HG03575 (cell line): Measurements from ENCODE around the gene BRPF1.

ENCODE experiments used
- ATAC-seq: cut with Tn5 transposase; IDR thresholded peaks from one replicate; pipeline ENCODE4 v1.9.1; 2021; ENCODE audit not compliant: unreplicated experiment, insufficient number of reproducible peaks, low FRiP score; ENCODE audit errors: extremely low read depth

The BRPF1 gene

GRCh38 chr3:9780910-9781309 lies 49.4 kb downstream of the BRPF1 start:
- no peak for ATAC-seq

- ATAC-seq, result no peak
Observed at GRCh38 chr3:9781551-9781950, 50.0 kb downstream of the BRPF1 start.

DNA sequence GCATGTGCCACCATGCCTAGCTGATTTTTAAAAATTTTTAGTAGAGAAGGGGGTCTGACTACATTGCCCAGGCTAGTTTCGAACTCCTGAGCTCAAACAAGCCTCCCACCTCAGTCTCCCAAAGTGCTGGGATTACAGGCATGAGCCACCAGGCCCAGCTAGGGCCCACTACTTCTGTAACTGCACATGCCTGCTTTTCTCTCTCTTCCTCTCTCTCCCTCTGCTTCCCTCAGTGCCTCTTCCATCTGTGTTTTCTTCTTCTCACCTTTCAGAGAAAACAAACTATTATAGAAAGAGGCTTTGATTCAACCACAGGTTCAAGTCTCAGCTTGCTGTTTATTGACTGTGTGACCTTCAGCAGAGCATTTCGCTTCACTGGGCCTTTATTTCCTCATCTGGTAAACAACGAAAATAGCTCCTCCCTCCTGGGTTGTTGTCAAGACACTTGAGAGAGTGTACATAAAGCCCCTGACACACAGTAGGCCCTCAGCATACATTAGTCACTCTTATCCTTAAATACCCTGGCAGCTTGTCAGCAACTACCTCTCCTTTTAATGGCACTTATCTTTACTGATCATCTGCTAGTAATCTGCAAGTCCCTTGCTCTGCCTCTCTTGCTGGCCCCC lies 50.6 kb downstream of the BRPF1 start:
- no peak for ATAC-seq

- no peak for ATAC-seq
Observed at GRCh38 chr3:9782770-9783169, 51.2 kb downstream of the BRPF1 start.

DNA sequence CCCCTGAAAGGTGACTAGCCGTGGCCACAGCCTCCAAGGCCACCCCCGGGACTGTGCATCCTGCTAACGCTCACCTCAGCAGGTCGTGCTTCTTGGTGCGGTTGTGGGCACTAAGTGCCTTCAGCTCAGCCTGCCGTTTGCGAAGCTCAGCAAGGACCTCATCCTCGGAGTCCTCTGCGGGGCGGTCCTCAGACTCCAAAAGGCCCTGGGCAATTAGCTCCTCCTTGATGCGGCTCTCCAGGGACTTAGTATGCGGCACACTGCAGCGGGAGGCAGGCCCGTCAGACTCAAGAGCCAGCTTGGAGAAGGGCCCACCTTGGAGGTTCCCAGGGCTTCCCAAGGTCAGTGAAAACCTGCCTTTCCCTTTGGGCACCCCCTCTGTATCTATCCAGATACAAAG lies 52.4 kb downstream of the BRPF1 start:
- ATAC-seq, result no peak

DNA sequence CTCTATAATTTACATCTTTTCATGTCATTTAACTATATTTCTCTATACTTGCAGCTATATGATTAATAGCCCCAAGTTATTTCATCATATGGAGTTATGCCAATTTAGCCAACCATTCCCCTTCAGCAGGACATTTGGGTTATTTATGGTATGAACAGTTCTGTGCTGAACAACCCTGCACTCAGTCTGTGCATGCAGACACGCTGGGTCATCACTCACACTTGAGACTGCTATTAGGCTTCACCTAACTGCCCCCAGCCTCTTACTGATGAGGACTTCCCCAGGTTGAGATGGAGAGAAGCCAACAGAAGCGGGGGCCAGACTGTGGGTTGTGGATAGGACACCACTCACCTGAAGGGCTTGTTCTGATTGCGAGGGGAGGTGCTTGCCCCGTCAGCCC lies 53.4 kb downstream of the BRPF1 start:
- ATAC-seq, result no peak

DNA sequence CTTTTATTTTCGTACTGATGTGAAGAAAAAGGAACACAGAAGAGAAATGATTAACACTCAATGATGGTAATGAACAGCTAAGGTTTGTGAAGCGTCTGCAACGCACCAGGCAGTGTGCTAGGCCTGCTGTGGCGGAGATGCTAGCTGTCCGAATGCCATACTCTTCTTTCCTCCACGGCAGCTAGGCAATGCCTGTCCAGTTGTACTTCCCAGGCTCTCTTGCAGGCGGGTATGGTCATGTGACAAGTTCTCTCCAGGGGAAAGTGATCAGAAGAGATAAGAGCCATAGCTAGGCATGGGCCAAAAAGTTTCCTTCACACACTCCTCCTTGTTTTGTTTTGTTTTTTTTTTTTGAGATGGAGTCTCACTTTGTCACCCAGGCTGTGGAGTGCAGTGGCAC lies 54.1 kb downstream of the BRPF1 start:
- no peak for ATAC-seq

DNA sequence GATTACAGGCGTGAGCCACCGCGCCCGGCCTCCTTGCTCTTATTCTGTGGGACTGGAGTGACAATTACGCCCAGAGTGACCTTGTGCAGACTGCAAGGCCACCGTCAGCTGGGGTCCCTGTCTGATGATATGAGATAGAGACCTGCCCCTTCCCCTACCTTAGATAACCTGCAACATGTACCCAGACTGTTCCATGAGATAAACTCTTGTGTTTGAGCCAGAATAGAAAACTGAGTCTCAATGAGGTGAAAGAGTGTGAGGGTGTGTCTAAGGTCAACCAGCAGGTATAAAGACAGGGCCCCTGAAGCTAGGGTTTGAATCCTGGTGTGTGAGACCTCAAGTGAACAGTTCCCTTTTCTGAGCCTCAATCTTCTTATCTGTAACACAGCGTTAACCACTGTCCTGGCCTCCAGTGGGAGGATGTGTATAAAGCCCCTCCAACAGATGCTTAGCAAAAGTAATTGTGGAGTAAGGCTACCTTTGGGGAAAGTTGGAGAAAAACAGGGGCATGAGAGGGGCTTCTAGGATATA lies 54.7 kb downstream of the BRPF1 start:
- ATAC-seq, result no peak

DNA sequence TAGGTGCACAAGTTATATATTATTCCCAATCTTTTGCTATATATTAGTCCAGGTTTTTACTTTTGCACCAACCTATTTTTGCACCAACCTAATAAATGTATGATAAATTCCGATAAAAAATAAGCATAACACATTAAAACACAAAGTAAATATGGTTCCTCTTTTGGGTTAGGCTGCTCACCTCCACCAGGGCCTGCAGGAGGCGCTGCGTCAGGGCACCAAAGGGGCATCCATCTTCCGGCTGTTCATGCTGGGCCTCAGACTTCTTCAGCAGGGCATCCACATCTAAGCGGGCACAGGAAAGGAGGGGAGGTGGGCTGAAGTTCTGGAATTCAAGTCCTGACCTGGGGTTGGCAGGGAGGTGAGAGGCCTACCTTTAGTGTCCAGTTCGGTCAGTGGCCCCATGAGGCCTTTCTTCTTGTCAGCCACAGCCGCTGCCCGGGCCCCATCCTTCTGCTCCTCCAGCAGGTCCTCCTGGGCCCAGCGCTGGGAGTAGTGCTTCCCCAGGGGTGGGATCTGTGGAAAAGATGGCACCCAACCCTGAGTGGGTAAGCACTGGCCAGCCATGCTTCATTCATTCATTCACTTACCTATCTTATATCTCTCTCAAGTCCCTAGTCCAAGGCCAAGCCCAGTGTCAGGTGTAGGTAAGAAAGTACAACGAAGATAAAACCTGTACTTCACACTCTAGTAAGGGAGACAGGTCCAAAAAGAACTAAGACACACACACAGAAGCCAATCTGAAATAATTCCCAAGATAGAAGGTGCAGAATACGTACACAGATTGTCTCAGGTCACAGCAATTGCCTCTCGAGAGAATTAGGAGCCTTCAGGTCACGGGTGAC lies 55.5 kb downstream of the BRPF1 start:
- no peak for ATAC-seq

DNA sequence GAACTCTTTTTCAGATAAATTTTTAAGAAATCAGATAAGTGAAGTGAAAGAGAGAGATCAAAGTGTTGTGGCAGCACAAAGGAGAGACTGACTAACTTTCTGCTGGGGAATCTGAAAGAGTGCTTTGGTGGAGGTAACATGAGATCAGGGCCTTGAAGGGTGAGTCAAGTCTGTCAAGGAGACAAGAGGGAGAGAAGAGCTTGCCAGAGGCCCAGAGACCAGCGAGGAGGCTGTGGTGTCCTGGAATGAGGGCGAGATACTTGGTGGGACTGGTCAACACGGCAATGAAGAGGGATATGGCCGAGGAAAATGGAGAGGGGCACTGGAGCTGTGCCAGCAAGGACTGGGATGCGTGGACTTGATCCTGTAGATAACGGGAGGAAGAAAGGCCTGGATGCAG lies 56.2 kb downstream of the BRPF1 start:
- ATAC-seq, result no peak

GRCh38 chr3:9791127-9791526 lies 59.6 kb downstream of the BRPF1 start:
- no peak for ATAC-seq

GRCh38 chr3:9791790-9792404 lies 60.4 kb downstream of the BRPF1 start:
- ATAC-seq, result no peak

DNA sequence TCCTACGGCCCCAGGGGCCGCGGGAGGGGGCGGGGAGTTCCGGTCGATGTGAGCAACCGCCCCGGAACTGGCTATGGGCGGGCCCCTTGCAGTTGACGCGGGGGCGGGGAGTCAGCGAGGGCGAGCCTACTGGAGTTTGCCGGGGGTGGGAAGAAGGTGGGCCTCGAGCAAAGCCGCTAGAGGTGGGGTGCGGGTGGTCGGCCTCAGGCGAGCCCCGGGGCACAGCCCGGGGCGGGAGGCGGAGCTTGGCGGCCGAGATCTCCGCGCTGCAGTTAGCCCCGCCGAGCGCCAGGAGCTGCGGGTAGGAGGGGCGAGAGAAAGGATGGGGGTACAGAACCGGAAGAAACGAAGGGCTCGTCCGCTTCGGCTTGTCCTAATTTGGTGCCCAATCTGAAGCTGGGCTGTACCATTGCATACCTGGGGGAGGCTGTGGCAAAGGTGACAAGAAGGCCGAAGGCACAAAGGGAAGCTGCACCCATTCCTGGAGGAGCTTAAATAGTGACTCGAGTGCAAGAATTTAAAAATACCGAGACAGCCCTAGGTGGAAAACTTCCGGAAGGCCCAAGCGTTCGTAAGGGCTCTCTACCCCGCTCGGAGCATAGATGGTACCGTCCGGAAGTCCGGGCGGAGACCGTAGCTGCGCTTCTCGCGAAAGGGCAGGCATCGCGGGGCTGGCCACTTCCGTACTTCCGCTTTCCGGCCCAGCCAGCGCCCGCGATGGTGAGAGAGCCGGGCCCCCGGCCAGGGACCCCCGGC lies 61.0 kb downstream of the BRPF1 start, which contains the start of the genes ARPC4 and TADA3:
ARPC4 (plus strand) TSS at position 678 of the 756 bp plus-strand sequence; CDS start at position 718, 40 bp downstream.
TADA3 (minus strand) TSS at position 69 of the 756 bp plus-strand sequence. CDS start 1,007 bp downstream, outside the sequence.
- peak; percentile 54 for ATAC-seq

- no peak for ATAC-seq
Observed at GRCh38 chr3:9793161-9793781, 61.7 kb downstream of the BRPF1 start.

DNA sequence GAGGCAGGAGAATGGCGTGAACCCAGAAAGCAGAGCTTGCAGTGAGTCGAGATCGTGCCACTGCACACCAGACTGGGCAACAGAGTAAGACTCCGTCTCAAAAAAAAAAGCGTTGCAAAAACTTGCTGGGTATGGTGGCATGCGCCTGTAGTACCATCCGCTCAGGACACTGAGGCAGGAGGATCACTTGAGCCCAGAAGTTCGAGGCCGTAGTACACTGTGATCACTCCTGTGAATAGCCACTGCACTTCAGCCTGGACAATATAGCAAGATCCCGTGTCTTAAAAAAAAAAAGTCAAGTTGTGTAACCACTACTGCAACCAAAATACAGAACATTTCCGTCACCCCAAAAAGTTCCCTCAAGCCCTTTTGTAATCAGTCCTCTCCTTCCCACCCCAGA lies 62.9 kb downstream of the BRPF1 start:
- no peak for ATAC-seq

DNA sequence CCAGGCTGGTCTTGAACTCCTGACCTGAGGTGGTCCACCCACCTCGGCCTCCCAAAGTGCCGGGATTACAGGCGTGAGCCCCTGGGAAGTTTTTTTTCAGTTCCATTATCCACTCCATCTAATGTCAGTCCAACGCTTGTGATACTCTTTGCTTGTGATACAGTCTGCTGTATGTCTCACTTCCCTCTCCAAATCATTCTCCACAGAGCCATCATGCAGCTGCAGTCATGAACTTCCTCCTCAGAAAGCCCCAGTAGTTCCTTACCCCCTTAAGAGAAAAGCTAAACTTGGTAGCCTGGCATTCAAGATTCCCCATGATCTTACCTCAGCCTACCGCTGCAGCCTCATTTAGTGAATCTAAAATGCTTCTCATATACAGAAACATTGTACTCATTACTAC lies 63.7 kb downstream of the BRPF1 start:
- no peak for ATAC-seq

- ATAC-seq, result no peak
Observed at GRCh38 chr3:9797196-9797945, 65.8 kb downstream of the BRPF1 start.
